Lung microvascular endothelial cell (primary cell): Measurements from ENCODE around the gene PRRT1. TPM values are rescaled to one million over a fixed set of nuclear protein-coding genes. Genes with fewer than 3 reads are reported as not detected.
"Not testable (repeated sequence)": the region's sequence is repeated elsewhere in the genome, so short reads cannot be mapped to it uniquely, and the experiment has no call there.

Experiments
- DNase-seq, 2 donors: peaks; one replicate each; pipeline versions ENCODE4 v3.0.0 to v3.0.0-alpha.2; 2010; ENCODE audit warnings: low read depth in 2 of 2
- total RNA-seq: library from RNA; depleted of rRNA; stranded (reverse); fragments of >200 nt; gene quantifications from 2 replicates; pipeline ENCODE4 v1.2.1, GENCODE V29; 2014

PRRT1 gene
- 0.20 TPM in 1 of 2 replicates, not detected in the other for total RNA-seq

DNA sequence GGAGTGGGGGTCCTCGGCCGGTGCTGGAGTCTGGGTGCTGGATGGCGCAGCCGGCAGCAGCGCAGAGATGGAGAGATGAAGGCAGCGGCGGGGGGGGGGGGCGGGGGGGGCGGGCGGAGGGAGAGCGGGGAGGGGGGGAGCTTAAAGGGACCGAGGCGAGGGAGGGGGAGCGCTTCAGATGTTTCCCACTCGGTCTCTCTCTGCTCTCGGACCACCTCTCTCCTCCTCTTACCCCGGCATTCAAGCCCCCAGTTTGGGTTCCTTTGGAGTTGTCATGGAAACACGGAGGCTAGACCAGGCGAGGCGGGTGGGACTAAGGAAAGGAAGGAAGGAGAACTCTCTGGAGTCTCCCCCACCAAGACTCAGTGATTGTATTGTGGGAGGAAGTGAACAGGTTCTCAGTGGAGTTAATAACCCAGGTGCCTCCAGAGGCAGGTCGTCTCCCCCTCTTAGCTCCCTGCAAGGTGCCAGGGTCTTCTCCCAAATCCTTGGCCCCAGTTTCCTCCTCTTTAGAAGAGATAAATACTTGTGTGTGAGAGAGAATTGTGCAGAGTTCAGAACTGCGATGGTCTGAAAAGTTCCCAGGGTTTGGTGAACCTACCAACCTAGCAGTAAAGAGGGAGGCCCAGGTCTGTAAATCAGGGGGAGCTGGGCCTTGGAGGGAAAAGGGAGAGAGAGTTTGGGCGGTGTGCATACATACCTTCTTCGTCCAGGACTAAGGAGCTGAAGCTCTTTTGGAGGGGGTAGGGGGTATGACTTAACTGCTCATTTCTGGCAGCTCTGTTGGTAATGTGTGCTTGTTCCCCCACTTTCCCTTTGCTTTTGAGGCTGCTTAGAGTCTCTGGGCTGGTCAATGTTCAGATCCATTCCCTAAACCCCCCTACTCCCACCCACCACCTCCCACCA, at the start of gene PRRT1:
TSS of gene PRRT1 (minus strand) at position 77 of the 906 bp plus-strand sequence. CDS start 112 bp downstream, outside the sequence.
- no peak for DNase-seq

DNA sequence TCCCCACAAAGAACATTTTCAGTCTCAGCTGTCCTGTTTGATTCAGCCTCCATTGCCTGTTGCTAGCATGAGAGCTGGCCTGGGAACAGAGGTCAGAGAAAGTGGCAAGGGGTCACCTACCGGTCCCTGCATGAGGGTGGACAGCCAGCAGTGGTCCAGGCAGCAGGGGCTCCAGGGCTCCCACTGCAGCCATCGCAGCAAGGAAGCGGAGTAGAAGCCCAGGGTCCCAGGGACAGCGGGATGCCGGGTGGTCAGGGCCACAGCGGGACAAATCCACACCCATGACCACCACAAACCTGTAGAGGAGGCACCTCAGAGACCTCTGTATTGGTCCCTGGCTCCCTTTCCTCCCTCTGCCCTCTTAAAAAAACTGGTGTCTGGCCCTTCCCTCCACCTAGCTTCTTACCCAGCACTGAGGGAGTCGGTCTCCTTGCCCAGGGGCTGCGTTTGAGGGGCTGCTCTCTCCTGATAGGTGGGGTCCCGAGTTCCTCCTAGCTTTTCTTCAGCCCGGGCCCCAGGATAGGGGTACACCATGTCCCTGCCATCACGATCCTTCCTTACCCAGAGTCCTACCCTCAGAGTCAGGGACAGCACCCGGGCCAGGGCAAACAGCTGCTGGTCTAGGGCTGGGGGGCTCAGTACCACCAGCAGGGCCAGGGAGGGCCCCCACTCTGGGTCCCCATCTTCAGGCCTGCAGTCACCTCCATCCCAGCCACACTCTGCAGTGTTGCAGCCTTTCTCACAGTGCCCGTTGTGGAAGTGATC, 49.2 kb upstream of the PRRT1 start:
- DNase-seq, result no peak

DNA sequence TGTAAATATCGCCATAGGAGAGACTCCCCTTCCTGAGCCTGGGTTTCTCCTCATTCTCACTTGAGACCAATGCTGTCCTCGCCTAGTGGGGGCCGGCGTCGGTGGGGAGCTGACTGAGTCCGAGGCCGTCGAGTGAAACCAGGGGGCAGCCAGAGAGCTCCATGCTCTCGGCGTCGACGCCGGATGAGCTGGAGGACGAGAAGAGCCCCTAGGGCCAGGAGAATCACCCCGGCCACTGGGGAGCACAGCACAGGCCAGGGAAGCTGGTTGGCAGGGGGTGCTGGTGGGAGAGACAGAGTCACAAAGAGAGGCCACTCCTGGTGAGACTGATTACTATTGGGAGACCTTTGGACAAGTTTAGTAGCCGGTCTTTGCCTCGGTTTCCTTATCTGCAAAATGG, 47.1 kb upstream of the PRRT1 start:
- no peak for DNase-seq

DNA sequence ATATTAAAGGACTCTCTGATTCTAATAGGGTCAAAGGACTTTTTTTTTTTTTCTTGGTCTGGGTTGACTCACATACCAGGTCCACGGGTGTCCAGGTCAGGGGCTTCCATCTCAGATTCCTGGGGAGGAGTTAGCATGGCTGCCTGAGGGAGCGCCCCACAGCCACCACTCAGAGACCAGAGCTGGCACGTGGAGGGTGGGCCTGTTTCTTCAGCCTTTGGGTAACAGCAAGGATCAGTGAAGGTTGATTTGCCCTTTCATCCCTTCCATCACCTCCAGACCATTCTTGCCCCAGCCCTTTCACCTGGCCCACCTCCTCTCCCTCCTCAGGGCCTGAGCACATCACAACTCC, 46.6 kb upstream of the PRRT1 start:
- no peak for DNase-seq

DNA sequence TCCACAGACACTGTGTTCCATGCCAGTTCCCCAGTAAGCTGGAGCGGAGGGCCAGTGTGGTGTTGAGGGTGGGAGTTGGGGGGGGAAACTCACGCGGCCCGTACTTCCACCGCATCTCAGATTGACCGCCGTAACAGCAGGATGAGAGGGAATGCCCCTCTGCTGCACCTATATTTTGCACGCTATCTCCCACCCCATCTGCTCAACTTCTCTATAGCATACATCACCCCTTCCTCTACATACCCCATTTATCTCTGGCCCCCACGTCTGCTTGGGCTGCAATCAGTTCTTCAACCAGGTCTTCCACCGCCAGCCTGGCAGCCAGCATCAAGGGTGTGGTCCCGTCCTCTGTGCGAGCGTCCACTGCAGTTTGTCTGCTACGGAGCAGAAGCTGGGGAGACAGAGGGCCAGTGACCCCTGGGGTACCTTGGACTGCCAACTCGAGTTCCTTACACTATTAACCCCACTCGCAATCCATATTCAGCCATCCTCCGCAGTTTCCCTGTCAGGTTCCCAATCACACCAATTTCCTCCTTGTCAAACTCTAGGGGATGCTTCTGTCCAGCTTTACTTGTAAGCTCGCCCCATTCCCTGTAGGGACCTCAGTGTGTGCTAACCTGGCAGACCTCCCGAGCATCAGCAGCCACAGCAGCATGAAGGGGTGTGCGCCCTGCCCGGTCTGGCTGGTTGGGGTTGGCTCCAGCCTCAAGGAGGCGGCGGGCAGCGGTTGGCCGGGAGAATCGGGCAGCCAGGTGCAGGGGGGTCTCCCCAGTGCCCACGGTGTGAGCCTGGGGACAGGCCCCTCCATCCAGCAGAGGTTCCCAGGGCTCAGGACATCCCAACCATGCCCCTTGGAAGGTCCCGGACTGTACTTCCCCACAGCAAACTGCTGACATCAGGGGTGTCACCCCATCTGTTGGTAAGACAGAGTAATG, 45.2 kb upstream of the PRRT1 start:
- peak; percentile 68 to 77 for DNase-seq

DNA sequence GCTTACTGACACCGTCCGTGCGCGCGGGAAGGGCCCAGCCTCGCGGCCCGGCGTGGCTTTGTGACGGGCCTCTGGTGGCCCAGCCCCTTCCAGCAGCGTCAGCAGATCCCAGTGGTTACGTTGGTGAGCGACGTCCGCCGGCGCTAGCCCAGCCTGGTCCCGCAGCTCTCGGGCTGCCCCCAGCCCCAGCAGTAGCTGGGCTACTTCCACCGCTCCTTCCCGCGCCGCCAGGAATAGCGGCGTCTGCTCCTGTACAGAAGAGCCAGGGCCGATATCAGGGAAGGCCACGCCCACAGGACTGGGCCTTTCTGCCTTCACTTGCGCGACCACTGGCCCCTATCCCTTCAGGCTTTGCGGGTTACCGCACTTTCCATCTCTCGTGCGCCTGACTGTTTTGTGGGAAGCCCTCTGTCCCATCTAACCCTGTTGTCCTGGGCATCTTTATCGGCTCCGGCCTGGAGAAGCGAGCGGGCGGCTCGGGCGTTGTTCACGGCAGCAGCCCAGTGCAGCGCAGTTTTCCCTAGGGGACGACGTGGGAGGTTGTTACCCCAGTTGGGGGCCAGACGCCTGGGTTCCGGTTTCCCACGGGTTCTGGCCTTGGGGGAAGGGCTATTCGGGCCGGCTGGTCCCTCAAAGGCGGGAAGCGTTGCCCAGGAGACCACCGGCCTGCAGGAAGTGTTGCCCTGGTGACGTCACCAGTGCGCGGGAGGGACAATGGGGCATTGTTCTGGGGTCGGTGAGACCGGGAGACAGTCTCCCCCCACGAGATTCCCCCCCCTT, 44.4 kb upstream of the PRRT1 start:
- DNase-seq, result peak; percentile 99 to 100

DNA sequence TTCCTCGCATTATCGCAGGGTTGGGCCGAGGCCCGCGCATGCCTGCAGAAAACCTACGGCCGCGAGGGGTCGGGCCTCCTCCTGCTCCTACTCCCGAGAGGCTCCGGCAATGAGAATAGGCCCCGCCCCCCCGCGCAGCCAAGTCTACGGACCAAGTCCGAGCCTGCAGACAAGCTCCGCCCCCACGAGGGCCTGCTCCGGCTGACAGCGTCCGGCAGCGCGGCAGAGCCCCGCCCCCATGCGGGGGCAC, 43.8 kb upstream of the PRRT1 start:
- DNase-seq, result peak; percentile 100

DNA sequence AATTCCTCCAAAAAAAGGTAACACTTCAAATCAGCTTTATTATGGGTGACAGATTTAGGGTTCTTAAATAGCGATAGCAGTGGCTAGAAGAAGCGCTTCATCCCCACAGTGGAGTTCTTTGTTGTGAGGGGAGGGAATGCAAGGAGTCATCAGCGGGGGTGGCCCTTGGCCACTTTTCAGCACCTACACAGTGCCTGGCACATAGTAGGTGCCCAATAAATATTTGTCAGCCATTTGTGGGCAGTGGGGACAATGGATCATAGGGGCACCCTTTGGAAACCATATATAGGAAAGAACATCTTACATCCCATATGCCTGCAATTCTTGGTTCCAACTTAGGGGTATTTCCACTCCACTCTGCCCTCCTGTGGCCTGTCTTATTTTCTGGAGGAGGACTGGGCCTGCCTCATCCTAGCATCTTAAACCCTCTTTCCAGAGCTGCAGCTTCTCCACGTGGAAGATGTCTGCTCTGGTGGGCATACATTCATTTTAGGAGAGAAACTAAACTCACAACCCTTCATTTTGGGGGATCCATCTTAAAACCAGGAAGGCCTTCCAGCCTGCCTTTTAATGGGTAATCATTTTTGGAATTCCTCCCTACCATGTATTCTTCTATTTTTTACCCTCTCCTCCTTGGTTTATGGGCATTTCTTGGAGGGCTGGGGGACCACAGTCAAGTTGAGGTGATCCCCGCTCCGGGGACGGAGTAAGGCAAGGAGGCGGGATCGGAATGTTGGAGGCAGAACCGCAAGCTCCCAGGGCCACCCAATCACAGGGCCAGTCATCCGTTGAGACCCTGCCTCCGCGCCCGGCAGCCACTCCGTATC, 43.3 kb upstream of the PRRT1 start:
- DNase-seq, result peak; percentile 41 to 76

DNA sequence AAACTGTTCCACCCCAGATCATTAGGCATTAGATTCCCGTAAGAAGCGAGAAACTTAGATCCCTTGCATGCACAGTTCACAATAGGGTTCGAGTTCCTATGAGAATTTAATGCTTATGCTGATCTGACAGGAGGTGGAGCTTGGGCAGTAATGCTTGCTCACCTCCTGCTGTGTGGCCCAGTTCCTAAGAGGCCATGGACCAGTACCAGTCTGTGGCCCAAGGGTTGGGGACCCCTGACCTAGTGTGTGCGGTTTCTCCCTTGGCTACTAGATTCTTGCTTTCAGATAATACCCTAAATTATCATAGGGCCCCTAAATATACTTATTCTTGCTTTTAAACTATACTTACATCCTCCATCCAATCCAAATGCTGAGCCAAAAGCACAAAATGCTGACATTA, 42.6 kb upstream of the PRRT1 start:
- DNase-seq, result no peak

DNA sequence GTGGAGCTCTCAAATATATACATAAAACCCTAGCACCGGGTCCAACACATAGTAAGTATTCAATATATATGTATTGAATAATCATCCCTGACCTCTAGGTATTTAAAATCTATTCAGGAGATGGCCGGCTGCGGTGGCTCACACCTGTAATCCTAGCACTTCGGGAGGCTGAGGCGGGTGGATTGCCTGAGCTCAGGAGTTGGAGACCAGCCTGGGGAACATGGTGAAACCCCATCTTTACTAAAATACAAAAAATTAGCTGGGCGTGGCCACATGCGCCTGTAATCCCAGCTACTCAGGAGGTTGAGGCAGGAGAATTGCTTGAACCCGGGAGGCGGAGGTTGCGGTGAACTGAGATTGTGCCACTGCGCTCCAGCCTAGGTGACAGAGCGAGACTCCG, 41.4 kb upstream of the PRRT1 start:
- DNase-seq, result not testable (repeated sequence)

DNA sequence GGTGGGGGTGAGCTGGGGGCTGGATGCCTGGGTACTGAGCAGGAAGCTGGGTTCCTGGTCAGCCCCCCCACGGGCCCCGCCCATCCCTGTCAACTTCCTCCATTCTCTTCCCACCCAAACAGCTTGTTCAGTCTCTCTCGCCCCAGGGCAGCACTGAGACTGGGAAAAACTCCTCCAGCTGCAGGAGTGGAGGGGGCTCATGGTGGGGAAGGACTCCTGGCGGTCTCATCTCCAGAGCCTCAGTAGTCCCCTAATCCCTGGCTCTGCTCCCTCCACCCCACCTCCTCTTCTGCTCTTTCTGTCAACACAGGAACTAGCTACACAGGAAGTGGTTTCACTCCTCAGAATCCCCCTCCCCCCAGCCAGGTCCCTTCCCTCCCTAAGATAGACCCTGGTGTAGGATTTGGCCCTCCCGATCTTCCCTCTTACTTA, 40.9 kb upstream of the PRRT1 start, which contains the start of gene GPSM3:
TSS of gene GPSM3 (minus strand) at position 36 of the 432 bp plus-strand sequence. CDS start 130 bp downstream, outside the sequence.
- peak; percentile 57 to 68 for DNase-seq

DNA sequence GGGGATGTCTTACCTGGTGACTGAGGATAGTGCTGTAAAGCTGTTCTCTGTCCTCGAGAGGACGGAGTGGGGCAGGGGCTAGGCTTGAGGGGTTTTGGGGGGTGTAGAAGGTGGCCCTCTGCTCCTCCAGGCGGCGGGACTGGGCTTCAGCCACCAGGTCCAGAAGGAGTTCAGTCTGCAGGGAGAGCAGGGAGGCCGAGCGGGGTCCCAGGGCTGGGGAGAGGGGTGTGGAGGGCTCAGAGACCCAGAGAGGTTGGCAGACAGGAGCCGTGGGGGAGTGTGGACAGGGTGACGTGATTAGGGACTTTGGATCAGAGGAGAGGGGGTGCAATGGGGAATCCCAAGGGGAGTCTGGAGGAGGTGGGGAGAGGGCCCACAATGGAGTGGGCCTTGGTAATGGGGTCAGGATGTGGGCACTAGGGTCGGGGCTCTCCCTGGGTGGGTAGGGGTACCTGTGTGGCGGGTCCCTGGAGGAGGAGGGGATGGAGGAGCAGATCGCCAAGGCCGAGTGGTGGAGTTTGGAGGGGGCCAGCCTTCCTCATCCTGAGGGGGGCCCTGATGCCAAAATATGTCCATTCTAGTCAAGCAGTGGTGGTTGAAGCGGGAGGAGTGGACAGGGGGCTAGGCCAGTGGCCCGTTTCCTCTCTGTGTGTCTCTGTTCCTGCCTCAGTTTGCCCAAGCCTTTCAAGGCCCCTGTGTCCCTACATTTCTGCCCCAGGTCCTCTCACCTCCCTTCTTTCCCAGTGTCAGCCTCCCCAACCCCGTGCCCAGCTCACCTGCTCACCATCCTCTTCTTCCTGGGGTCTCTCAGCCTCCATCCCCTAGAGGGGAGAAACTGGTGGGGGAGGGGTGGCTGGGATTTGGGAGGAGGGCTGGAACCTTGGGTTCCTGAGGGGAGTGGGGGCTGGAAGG, 40.2 kb upstream of the PRRT1 start:
- DNase-seq, result no peak

DNA sequence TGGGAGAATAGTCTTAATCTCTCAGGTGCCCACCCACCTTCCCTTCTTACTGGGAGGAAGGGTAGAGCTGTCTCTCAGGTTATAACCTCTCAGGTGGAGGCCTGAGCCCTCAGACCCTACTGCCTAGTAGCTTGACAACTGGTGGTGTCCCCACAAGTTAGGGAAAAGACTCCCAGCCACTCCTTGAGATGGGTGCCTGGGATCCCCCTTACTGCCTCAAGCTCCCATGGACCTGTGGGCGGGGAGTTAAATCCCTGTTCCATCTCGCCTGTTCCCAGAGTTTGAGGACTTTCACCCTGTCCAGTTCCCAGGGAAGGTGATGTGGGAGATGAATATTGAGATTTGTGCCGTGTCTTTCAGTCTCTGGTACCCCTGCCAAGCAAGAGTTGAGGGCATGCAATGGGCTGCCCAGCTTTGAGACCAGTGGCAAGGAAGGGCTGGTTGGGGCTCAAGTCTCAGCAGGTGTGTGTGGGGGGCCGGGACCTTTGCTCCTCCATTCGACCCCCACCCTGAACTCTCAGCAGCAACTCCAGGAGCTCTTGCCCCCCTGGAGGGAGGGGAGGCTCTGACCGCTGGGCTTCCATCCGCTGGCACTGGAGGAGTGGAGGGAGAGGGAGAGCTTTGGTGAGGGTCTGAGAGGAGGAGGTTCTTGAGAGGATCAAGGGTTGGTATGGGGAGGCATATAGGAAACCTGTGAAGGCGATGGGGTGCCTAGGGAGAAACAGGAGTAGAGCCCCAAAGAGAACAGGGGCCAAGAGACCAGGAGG, 39.4 kb upstream of the PRRT1 start:
- DNase-seq, result no peak

DNA sequence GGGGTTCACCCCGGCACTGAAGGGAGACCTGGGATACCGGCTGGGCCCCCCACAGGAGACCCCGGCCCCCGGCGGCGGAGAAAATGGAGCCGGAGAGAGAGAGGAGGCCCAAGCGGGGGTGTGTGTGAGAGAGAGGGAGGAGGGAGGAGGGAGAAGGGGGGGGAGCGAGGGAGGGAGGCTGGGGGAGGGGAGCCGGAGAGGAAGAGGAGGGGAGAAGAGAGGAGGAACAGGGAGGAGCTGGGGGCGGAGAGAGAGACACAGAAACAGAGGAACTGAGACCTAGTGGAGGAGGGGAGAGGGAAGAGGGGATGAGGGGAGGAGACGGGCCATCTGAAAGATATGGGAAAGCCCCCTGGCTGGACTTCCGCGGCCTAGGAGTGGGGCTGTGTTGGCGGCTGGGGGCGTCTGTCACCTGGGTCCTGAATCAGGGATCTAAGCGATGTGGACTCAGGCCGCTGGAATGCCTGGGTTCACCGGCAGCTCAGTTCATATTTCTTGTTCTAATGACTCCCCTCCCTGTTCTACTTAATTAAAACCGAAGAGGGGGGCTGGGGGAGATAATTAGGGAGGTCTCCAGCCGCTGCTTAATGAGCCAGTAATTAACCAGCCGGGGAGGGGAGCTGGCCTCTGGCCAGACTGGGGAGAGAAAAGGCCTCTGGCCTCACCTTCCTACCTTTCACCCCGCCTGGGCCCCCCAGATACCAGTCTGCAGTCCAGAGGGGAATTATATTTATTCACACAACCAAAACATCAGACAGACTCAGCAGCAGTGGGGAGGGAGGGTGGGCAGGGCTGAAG, 38.5 kb upstream of the PRRT1 start, which contains the start of gene PBX2:
TSS of gene PBX2 (minus strand) at position 149 of the 798 bp plus-strand sequence. CDS start 287 bp downstream, outside the sequence.
- DNase-seq, result peak; percentile 94 to 95

DNA sequence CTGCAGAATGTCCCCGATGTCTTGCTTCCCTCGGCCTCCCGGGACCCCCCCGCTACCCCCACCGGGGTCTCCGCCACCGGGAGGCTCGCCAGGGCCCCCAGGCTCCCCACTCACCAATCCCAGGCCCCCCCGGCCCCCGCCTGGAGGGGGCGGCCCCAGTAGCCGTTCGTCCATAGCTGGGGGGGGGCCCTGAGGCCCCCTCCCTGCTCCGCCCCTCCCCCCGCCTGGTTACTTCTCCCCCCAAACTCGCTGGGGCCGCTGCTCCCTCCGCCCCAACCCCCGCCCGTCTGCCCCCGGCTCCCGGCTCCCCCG, 38.0 kb upstream of the PRRT1 start:
- peak; percentile 23 to 24 for DNase-seq

DNA sequence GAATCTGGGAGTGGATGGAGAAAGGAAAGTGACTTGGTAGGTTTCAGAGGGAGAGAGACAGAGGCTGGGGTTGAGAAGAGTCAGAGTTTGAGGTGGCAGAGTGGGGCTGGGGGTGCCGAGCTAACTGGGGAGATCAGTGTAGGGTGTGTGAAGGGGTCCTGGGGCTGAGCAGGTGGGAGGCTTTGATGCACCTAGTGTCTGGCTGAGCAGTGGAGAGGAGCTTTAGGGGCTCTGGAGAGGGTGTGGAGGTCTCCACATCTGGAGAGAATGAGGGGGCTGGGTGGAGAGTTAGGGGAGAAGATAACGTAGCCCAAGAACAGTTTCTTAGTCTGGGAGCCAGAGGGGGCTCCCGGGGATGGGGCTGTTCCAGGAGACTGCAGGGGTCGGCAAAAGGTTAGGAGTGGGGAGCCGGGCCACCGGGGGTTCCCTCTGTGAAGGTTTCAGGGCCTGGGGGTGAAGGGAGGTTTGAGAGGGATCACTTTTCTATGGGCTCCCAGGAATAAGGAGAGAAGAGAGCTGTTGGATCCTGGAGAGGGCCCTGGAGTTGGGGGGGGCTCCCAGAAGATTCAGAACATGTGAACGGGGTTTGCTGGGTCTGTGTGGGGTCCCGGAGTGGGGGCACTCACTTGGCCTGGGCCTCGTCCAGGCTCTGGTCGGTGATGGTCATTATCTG, 37.5 kb upstream of the PRRT1 start:
- DNase-seq, result no peak
